Activated CD8-positive, alpha-beta memory T cell treated with anti-CD3 and anti-CD28 coated beads, Interleukin-2, amount 50 U/mL, for 1 hour (primary cell): ENCODE measurements around the gene CATSPERB.
"Not testable (repeated sequence)": the region's sequence is repeated elsewhere in the genome, so short reads cannot be mapped to it uniquely, and the experiment has no call there.

Experiments
- DNase-seq: peaks from one replicate; pipeline ENCODE4 v3.0.0-alpha.2; 2020; ENCODE audit errors: extremely low read depth

CATSPERB gene

GRCh38 chr14:91731986-91732385, at the start of gene CATSPERB:
Gene CATSPERB, minus strand, starts transcription at chr14:91732086. Its CDS starts 2,607 bp downstream, at chr14:91729479.
- no peak for DNase-seq

- no peak for DNase-seq
Measured at GRCh38 chr14:91780452-91780851, 48.6 kb upstream of the CATSPERB start.

- no peak for DNase-seq
Measured at GRCh38 chr14:91778217-91778616, 46.3 kb upstream of the CATSPERB start.

DNA sequence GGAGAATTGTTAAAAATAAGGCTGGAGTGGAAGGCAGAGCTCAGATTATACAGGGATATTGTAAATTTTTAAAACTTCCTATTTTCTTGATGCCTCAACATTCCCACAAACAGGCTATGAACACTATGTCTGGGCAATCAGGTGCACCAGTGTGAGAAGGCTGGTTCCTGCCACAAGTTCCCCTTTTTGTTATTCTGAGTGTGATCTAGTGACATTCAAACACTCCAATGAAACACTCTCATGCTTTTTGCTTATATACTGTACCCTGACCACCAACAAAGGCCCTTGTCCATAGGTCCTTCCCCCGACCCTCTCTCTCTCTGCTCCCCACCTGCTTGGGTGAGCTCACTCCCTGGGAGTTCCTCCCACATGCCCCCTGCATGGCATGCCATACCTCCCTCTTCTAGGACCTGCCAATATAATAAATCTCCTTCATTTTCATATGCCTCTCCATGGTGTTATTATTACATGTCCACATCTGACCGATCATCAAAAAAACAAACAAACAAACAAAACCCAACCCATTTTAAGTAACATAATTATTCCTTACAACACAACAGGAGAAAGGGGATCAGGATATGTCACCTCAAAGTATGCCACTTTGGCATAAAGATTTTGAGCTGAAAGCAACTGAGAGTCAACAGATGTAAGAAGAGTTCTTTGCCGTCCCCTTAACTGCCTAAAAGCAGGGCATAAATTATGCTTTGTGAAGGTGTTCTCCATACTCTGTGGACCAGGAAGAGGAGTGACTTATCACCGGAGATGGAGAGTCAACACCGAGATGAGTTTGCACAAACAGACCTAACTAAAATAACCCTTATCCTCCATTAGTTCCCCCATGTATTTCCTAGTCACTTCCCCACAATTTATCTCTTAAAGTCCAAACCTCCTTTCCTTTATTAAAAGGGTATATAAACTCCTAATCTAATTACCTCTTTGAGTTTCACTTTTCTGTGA, 42.5 kb upstream of the CATSPERB start:
- DNase-seq: no peak

DNA sequence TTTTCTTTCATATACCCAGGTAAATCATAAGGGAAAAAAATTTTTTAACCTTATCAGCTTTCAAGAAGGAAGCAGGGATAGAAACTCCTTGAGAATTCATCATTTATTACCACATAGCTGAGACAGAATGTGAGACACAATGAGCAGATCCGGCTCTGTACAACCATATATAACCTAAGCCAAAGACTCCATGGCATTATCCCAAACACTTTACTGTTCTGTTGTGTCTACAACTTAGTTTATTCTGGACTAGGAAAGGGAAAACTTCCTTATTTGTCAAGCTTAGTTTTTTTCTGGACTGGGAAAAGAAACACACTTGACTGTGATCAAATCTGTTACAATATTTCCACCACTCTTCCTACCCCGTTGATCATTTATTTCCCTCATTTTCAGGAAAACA, 38.3 kb upstream of the CATSPERB start:
- no peak for DNase-seq

GRCh38 chr14:91755570-91756295, 23.8 kb upstream of the CATSPERB start:
- DNase-seq: no peak

DNA sequence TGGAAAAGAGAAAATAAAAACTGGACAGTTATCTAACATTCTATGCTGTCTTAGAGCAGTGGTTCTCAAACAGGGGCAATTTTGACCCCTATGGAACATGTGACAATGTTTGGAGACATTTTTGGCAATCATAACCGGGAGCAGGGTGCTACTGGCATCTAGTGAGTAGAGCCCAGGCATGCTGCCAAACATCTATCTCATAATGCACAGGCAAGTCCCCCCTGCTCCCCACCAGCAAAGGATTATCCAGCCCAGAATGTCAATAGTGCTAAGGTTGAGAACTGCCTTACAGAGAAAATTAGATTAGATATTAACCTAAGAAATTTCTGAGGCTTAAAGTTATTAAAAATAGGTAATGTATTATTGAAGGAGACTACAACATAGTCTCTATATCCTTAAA, 22.9 kb upstream of the CATSPERB start:
- no peak for DNase-seq

DNA sequence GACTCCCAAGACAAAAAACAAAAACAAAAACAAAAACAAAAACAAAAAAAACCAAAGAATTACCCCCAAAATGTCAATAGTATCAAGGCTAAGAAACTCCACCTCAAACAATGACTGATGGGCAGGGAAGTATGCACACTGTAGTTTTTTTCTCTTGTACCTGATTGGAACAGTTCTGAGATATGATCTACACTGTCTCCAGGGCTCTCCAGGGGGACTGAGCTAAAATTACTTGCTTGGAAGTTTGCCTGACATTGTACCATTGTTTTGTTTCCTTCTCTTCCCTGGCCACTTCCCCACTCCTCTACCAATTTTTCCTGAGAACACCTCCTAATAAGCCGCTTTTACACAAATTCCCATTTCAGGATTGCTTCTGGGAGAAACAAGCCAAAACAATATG, 22.3 kb upstream of the CATSPERB start:
- DNase-seq: no peak

DNA sequence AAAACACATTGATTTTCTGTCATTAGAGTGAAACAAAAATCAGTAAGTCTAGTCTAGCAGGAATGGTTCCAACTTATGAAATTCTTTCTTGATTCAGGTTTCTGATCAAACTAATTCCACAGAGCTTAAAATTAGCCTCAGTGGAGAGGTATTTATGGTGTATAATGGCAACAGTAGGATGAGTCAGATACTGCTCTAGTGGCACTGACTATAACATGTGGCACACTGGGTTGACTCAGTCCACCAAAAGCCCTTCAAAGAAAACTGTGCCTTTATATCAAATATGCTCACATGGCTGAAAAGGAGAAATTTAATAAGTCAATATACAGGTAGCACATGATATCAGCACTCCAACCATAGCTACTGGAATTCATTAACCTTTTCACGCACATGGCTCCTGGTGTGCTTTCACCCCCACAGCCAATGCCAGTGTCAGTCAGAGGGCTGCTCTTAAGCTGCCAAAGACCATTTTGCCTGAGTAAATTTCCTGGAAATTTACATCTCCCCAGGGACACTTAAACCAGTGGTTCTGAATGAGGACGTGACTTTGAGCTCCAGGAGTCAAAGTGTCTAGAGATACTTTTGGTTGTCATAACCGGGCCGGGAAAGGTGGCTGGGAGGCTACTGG, 21.7 kb upstream of the CATSPERB start:
- DNase-seq: no peak

GRCh38 chr14:91752961-91753360, 21.1 kb upstream of the CATSPERB start:
- DNase-seq: no peak

- no peak for DNase-seq
Measured at GRCh38 chr14:91751719-91752118, 19.8 kb upstream of the CATSPERB start.

DNA sequence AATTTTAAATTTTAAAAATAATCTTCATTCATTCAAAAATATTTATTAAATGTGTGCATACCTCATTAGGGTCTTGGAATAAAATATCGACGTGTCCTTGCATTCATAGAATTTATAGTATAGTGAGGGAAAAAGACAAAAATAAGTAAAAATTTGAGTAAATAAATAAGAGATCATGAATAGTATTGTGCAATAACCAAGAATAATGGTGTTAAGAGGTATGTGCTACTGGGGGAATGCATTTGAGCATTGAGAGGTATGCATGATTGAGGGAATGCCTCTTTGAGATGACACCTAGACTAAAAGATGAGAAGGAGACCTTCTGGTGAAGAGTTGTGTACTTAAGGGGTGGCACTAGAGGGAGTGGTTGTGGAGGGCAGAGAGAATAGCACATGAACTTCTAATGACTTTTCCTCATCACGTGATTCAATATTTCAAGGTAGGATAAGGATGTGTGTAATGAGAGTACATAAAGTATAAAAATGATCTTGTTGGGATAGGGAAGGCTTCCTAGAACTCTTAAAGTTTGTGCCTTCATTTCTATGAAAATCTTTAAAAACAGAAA, 18.8 kb upstream of the CATSPERB start:
- DNase-seq: no peak

DNA sequence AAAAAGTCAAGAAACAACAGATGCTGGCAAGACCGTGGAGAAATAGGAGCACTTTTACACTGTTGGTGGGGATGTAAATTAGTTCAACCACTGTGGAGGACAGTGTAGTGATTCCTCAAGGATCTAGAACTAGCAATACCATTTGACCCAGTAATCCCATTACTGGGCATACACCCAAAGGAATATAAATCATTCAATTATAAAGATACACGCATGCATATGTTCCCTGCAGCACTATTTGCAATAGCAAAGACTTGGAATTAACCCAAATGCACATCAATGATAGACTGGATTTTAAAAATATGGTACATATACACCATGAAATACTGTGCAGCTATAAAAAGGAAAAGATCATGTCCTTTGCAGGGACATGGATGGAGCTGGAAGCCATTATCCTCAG, 18.0 kb upstream of the CATSPERB start:
- no peak for DNase-seq

GRCh38 chr14:91748049-91748448, 16.2 kb upstream of the CATSPERB start:
- no peak for DNase-seq

DNA sequence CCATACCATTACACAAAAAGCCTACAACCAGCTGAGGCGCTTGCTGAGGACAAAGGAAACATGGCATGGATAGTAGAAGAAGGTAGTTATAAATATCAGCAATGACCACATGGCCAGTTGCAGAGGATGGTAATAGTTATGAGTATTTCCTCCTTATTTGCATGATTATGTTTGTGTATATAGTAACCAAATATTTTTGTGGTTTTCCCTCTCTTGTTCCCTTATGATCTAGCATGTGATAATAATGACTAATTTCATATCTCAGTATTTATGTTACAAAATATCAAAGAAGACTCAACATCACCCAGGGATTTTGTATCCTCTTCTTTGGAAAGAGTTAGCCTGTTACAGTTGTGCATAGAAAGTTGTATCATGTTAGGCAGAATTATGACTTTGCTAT, 13.5 kb upstream of the CATSPERB start:
- no peak for DNase-seq

- no peak for DNase-seq
Measured at GRCh38 chr14:91744068-91744480, 12.2 kb upstream of the CATSPERB start.

GRCh38 chr14:91743305-91743653, 11.4 kb upstream of the CATSPERB start:
- no peak for DNase-seq

DNA sequence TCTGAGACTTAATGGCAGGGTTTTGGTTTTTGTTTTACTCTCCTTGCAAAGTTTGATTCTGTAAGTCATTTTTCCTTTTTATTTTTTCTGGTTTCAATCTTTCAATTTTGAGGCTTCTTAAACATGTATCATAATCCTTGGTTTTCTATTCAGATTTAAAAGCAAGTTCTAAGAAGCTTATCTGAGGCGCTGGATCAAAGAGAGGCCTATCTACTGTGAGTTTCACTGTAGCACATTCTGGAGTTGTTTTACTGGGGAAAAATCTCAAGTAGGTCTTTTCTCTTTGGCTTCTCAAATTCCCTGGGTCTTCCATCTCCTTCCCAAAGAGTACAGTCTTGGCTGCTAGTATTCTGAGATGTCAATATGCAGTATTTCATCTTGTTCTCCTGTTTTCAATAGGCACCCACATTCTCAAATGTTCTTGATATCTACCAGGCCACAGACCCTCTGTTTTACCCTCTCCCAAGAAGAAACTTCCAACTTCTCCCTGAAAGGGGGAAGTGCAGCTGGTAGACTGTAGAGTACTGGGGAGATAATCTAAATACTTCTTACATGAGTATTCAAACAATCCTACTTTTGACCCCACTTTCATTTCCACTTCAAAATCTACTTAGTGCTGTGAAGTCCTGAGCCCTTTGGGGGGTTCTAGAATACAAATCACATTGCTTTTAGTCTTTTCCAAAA, 10.9 kb upstream of the CATSPERB start:
- no peak for DNase-seq

DNA sequence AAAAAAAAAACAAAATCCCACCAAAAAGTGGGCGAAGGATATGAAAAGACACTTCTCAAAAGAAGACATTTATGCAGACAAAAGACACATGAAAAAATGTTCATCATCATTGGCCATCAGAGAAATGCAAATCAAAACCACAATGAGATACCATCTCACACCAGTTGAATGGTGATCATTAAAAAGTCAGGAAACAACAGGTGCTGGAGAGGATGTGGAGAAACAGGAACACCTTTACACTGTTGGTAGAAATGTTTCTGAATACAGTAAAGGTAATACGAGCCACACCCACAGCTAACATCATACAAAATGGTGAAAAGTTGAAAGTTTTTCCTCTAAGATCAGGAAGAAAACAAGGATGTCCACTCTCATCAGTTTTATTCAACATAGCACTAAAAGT, 8.0 kb upstream of the CATSPERB start:
- DNase-seq: not testable (repeated sequence)

DNA sequence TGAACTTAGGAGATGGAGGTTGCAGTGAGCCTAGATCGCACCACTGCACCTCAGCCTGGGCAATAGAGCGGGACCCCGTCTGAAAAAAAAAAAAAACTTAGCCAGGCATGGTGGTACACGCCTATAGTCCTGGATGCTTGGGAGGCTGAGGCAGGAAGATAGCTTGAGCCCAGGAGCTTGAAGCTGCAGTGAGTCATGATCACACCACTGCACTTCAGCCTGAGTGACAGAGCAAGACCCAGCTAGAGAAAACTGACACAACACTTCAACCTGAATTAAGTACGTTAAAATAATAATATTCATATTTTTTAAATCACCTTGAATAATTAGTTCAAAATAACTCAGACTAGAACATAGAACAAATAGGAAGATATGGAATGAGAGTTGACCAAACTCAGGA, 5.7 kb upstream of the CATSPERB start:
- no peak for DNase-seq

- no peak for DNase-seq
Measured at GRCh38 chr14:91732859-91733477, 1.1 kb upstream of the CATSPERB start.
